ENCODE results near the gene SEMG2. TPM values are rescaled to one million over a fixed set of nuclear protein-coding genes. Genes with fewer than 3 reads are reported as not detected.

SEMG2 gene
- total RNA-seq, 4 donors from 2014 or later: not detected

DNA sequence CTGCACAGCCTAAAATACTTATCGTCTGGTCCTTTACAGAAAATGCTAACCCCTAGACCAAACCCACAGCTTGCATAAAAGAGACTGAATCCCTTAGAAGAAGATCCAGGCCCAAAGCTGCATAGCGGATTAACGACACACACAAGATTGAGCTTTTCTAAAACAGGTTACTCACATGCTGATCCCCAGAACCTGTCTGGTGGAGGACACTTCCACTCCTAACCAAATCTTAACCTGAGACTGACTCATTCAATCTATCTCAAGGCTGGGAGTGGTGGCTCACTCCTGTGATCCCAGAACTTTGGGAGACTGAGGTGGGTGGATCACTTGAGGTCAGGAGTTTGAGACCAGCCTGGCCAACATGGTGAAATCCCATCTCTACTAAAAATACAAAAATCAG is 36.0 kb downstream of the SEMG2 start:
- no peak for DNase-seq (ENCODE audit: low spot score in 2 of 2)
- 64 to 95% methylated on average over 3 of the region's 3 CpGs for WGBS, 2 donors
- no peak for TF ChIP-seq POLR2A (IDR thresholded peaks at IDR 0.05)
- TF ChIP-seq, protein P1, sequence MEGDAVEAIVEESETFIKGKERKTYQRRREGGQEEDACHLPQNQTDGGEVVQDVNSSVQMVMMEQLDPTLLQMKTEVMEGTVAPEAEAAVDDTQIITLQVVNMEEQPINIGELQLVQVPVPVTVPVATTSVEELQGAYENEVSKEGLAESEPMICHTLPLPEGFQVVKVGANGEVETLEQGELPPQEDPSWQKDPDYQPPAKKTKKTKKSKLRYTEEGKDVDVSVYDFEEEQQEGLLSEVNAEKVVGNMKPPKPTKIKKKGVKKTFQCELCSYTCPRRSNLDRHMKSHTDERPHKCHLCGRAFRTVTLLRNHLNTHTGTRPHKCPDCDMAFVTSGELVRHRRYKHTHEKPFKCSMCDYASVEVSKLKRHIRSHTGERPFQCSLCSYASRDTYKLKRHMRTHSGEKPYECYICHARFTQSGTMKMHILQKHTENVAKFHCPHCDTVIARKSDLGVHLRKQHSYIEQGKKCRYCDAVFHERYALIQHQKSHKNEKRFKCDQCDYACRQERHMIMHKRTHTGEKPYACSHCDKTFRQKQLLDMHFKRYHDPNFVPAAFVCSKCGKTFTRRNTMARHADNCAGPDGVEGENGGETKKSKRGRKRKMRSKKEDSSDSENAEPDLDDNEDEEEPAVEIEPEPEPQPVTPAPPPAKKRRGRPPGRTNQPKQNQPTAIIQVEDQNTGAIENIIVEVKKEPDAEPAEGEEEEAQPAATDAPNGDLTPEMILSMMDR (IDR thresholded peaks at IDR 0.05): no peak
- no peaks in the 10 kb centered on the region for H3K36me3 ChIP-seq
- H3K27me3 ChIP-seq: no peaks in the 10 kb centered on the region
- H3K27ac ChIP-seq: no peak overlapping the region
- H3K9me3 ChIP-seq: no peaks in the 10 kb centered on the region
- H3K4me1 ChIP-seq: peaks cover 0 to 21% (median 2%) of the 10 kb centered on the region in 4 donors
- H3K4me3 ChIP-seq: no peak overlapping the region

DNA sequence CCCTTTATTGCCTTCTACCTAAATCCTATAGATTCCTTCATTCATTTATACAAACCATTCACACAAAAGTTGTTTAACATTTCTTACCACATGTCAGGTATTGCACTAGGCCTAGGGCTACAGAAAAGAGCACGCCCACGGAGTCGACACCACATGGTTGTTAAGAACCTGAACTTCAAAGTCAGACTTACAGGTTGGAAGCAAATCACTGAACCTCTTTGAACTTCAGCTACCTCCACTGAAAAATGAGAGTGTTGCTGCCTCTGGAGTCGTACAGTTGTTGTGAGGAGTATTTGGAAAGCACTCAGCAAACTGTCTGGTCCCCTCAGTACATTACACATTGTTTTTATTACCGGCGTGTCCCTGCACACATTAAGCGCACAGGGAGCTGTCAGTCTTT is 36.5 kb downstream of the SEMG2 start:
- DNase-seq (ENCODE audit: low spot score in 2 of 2): no peak
- TF ChIP-seq POLR2A (IDR thresholded peaks at IDR 0.05) (no peak), EP300 (IDR thresholded peaks at IDR 0.05) (no peak)
- TF ChIP-seq, protein P1 (IDR thresholded peaks at IDR 0.05): no peak
- H3K4me3 ChIP-seq: no peak overlapping the region
- H3K27me3 ChIP-seq: no peaks in the 10 kb centered on the region
- H3K9me3 ChIP-seq: no peaks in the 10 kb centered on the region
- no peaks in the 10 kb centered on the region for H3K36me3 ChIP-seq
- WGBS, 2 donors: 88% methylated on average over 7 of the region's 7 CpGs
- H3K27ac ChIP-seq: no peak overlapping the region
- H3K4me1 ChIP-seq: peaks cover 0 to 21% (median 2%) of the 10 kb centered on the region in 4 donors

DNA sequence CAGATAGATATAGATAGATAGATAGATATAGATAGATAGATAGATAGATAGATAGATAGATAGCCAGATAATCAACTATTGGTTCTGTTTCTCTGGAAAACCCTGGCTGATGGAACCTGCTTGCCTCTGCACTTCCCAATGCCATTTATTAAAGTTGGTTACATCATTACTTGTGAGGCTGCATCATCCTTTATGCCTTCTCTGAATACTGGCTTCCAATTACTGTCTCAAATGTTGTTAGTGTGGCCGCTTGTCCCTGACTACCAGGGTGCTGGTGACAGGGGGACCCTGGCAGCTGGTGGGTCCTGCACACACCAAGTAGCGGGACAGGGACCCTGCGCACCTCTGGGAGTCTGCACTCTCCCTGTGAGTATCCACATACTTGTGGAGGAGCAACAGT is 37.1 kb downstream of the SEMG2 start:
- WGBS, 2 donors: 80 to 91% methylated on average over 3 of the region's 3 CpGs
- no peak for TF ChIP-seq EP300 (IDR thresholded peaks at IDR 0.05)
- no peak for TF ChIP-seq POLR2A (IDR thresholded peaks at IDR 0.05)
- TF ChIP-seq, protein P1 (IDR thresholded peaks at IDR 0.05): no peak

DNA sequence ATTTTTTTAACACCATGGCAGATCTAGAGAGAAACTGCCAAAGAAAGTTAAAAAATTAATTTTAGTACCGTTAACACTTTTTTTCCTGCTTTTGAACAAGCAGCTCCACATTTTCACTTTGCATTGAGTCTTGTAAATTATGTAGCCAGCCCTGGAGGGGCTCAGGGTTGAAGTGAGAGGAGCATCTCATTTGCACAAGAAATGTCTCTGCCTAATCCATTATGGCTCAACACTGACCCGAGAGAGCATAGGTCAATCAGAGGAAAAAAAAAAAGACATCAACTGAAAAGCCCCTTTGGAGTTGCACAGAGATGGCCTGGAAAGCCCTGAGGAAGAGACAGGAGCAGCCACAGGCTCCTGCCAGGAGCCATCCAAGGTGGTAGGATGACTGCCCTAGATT is 37.5 kb downstream of the SEMG2 start:
- WGBS, 2 donors: 27 to 42% methylated on average over 2 of the region's 2 CpGs
- no peaks in the 10 kb centered on the region for H3K36me3 ChIP-seq
- no peak for DNase-seq (ENCODE audit: low spot score in 2 of 2)
- no peaks in the 10 kb centered on the region for H3K9me3 ChIP-seq
- H3K27me3 ChIP-seq: no peaks in the 10 kb centered on the region
- H3K27ac ChIP-seq: no peak overlapping the region
- H3K4me1 ChIP-seq: peaks cover 0 to 20% (median 2%) of the 10 kb centered on the region in 4 donors
- TF ChIP-seq, protein P1 (IDR thresholded peaks at IDR 0.05): no peak
- no peak for TF ChIP-seq POLR2A (IDR thresholded peaks at IDR 0.05)
- no peak overlapping the region for H3K4me3 ChIP-seq

More for the DNA sequence above, 37.1 kb downstream of the SEMG2 start:
- no peak for DNase-seq (ENCODE audit: low spot score in 2 of 2)
- Histone ChIP-seq H3K27ac (no peak overlapping the region), H3K27me3 (no peaks in the 10 kb centered on the region), H3K36me3 (no peaks in the 10 kb centered on the region), H3K9me3 (no peaks in the 10 kb centered on the region), H3K4me1 (peaks cover 0 to 21% (median 2%) of the 10 kb centered on the region in 4 donors), H3K4me3 (no peak overlapping the region)

DNA sequence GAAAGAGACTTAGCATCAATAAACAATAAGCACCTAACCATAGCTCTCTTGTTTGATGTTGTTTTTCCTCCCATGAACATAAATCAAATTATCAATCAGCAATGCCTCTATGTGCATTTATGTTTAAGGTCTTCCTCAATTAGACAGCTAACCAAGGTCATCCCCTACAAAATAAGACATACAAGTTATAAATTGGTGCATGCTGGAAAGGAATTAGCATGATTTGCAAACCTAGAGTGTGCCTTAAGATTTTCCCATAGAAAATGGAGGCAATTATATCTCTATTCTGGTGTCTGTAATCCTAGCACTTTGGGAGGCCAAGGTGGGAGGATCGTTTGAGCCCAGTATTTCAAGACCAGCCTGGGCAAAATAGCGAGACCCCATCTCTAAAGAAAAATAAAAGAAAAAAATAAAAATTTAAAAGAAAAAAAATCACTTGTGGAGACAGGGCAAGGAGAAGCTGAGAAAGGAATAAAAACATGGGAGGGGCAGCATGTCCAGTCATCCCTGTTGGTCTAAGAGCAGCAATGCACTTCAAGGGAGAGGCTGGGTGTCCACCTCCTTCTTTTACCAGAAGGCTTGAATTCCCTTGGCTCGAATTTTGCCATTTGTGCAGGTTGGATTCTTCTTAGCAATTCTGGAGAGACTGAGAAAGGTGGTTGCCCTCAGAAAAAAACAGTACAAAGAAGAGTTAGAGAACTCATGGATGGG is 42.5 kb downstream of the SEMG2 start:
- Histone ChIP-seq H3K4me3 (no peak overlapping the region), H3K36me3 (no peaks in the 10 kb centered on the region), H3K9me3 (no peaks in the 10 kb centered on the region), H3K27ac (no peak overlapping the region), H3K27me3 (no peaks in the 10 kb centered on the region), H3K4me1 (no peaks in the 10 kb centered on the region)
- 69 to 77% methylated on average over 3 of the region's 3 CpGs for WGBS, 2 donors
- DNase-seq (ENCODE audit: low spot score in 2 of 2): no peak
- TF ChIP-seq, protein P1 (IDR thresholded peaks at IDR 0.05): no peak
- no peak for TF ChIP-seq POLR2A (IDR thresholded peaks at IDR 0.05)
- TF ChIP-seq EP300 (IDR thresholded peaks at IDR 0.05): no peak
